ENCODE data around the gene HDGFL2. TPM values are rescaled to one million over a fixed set of nuclear protein-coding genes. Genes with fewer than 3 reads are reported as not detected.

HDGFL2 gene
- total and polyA plus RNA-seq, 2 donors from 2014 or later, result 37.8 to 38.8 TPM

DNA sequence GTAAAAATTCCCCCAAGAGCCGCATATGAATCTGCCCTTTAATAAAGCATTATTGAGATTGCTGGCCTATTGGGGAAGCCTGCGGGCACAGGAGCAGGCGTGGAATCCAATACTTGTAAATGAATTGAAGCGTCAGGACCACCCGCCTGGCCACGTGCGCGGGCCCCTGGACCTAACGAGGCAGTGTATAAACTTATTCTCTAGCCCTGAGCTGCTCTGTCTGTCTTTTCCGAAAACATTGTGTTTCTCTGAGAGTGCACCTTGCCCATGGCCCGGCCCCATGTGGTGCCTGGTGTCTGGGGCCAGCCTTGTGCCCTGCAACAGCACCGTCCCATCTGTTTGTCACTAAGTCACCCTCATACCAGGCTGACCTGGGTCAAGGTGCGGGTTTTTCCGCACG, 28.9 kb upstream of the HDGFL2 start:
- Histone ChIP-seq H3K27ac (ENCODE audit: low read depth in 2 of 2, low read length in 2 of 2) (no peak overlapping the region), H3K36me3 (ENCODE audit: control insufficient read depth in 2 of 3, insufficient read depth in 3 of 3, low read length in 3 of 3) (peaks cover 0 to 25% (median 4%) of the 10 kb centered on the region in 3 donors), H3K4me1 (ENCODE audit: control insufficient read depth in 2 of 3, insufficient read depth in 2 of 3, low read depth in 1 of 3, low read length in 3 of 3) (no peaks in the 10 kb centered on the region), H3K9ac (ENCODE audit: low read length in 3 of 3) (no peak overlapping the region), H3K27me3 (ENCODE audit: control insufficient read depth, insufficient read depth, low read length) (no peaks in the 10 kb centered on the region), H3K4me3 (ENCODE audit: low read length in 3 of 3) (no peak overlapping the region), H3K9me3 (ENCODE audit: control insufficient read depth in 2 of 3, insufficient read depth in 1 of 3, low read length in 3 of 3) (no peaks in the 10 kb centered on the region)
- FAIRE-seq (no peak), DNase-seq (no peak)
- TF ChIP-seq, protein P1, sequence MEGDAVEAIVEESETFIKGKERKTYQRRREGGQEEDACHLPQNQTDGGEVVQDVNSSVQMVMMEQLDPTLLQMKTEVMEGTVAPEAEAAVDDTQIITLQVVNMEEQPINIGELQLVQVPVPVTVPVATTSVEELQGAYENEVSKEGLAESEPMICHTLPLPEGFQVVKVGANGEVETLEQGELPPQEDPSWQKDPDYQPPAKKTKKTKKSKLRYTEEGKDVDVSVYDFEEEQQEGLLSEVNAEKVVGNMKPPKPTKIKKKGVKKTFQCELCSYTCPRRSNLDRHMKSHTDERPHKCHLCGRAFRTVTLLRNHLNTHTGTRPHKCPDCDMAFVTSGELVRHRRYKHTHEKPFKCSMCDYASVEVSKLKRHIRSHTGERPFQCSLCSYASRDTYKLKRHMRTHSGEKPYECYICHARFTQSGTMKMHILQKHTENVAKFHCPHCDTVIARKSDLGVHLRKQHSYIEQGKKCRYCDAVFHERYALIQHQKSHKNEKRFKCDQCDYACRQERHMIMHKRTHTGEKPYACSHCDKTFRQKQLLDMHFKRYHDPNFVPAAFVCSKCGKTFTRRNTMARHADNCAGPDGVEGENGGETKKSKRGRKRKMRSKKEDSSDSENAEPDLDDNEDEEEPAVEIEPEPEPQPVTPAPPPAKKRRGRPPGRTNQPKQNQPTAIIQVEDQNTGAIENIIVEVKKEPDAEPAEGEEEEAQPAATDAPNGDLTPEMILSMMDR (IDR thresholded peaks at IDR 0.05; ENCODE audit: borderline replicate concordance, extremely low read depth, insufficient read depth), result no peak
- intact Hi-C loops (cut with DNase I), result no loop called here

DNA sequence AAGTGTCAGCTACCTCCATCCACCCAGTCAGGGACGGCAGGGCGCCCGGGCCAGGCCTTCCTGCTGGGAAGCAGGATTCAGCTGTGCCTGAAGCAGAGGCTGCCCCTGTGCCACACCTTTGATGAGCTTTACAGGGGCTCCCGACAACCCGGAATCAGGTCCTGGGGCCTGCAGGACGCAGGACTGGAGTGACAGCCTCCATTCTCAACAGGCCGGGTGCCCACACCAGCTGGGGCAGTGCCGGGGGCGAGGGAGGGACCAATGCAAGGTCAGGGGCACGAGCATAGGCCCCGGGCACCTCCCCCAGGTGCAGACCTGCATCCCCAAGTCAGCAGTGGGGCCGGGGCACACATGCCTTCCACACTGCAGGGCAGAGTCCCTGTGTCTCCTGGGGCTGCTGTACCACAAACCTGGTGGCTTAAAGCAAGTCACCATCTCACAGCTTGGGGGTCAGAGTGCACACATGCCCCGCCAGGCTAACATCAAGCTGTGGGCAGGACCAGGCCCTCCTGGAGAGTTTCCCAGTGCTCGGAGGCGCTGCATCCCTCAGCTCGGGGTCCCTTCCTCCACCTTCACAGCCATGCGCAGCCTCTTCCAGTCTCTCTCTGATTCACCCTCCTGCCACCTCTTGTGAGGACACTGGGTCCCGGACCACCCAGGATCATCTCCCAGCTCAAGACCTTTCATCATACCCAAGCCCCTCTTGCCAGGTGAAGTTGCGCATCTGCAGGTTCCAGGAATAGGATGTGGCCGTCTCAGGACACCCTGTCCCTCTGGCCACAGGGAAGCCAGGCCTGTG, 27.9 kb upstream of the HDGFL2 start:
- Histone ChIP-seq H3K4me1 (ENCODE audit: control insufficient read depth in 2 of 3, insufficient read depth in 2 of 3, low read depth in 1 of 3, low read length in 3 of 3) (no peaks in the 10 kb centered on the region), H3K9me3 (ENCODE audit: control insufficient read depth in 2 of 3, insufficient read depth in 1 of 3, low read length in 3 of 3) (no peaks in the 10 kb centered on the region), H3K4me3 (ENCODE audit: low read length in 3 of 3) (no peak overlapping the region), H3K36me3 (ENCODE audit: control insufficient read depth in 2 of 3, insufficient read depth in 3 of 3, low read length in 3 of 3) (peaks cover 0 to 34% (median 8%) of the 10 kb centered on the region in 3 donors), H3K27ac (ENCODE audit: low read depth in 2 of 2, low read length in 2 of 2) (no peak overlapping the region), H3K9ac (ENCODE audit: low read length in 3 of 3) (no peak overlapping the region), H3K27me3 (ENCODE audit: control insufficient read depth, insufficient read depth, low read length) (no peaks in the 10 kb centered on the region)
- TF ChIP-seq, protein P1 (IDR thresholded peaks at IDR 0.05; ENCODE audit: borderline replicate concordance, extremely low read depth, insufficient read depth), result no peak
- DNase-seq (no peak), FAIRE-seq (no peak)
- intact Hi-C loops (cut with DNase I), result no loop called here

DNA sequence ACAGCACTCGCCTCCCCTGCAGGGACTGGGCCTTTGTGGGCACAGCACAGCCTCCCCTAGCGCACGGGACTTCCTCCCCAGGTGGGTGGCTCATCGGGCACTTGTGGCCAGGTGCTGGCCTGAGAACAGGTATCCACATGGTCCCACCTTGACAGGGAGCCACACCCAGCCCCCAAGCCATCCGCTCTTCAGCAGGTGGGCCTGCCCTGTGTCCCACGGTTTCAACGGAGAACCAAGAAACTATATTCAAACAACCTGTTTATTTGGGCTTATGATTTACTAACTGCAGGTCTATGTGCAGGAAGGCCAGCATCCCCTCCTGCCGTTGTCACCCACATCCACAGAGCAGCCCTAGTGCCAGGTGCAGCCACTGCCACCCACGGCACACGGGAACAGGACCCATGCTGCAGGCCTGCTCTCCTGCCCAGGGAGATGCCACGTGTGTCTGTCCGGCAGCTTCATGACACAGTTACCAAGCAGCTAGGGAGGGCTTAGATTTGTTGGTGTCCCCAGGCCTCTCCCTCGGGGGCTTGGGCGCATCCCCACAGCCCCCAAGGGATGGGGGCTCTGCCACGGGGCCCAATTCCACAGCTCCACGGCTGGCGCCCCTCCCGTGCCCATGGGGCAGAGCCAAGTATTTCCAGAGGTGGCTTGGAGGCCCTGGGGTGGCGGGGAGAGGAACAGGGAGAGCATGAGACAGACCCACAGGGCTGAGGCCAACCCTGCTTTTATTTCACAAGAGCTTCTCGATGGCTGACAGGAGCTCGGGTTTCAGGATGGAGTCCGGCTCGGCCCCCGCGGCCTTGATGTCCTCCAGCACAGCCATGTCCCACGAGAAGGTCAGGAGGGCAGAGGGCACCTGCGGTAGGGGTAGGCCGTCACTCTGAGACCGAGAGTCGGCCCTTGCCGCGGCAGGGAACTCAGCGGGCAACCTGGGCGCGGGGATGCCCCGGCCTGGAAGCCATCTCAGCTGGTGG, 27.0 kb upstream of the HDGFL2 start:
- FAIRE-seq (no peak), DNase-seq (peak in 4 of 5 donors; percentile 57 to 69 (median 62))
- H3K27me3 ChIP-seq (ENCODE audit: control insufficient read depth, insufficient read depth, low read length), result no peaks in the 10 kb centered on the region
- H3K9me3 ChIP-seq (ENCODE audit: control insufficient read depth in 2 of 3, insufficient read depth in 1 of 3, low read length in 3 of 3), result no peaks in the 10 kb centered on the region
- intact Hi-C loops (cut with DNase I), result no loop called here
- H3K36me3 ChIP-seq (ENCODE audit: control insufficient read depth in 2 of 3, insufficient read depth in 3 of 3, low read length in 3 of 3), result peaks cover 0 to 40% (median 12%) of the 10 kb centered on the region in 3 donors
- H3K27ac ChIP-seq (ENCODE audit: low read depth in 2 of 2, low read length in 2 of 2), result no peak overlapping the region
- no peak overlapping the region for H3K9ac ChIP-seq (ENCODE audit: low read length in 3 of 3)
- H3K4me3 ChIP-seq (ENCODE audit: low read length in 3 of 3), result no peak overlapping the region
- H3K4me1 ChIP-seq (ENCODE audit: control insufficient read depth in 2 of 3, insufficient read depth in 2 of 3, low read depth in 1 of 3, low read length in 3 of 3), result no peaks in the 10 kb centered on the region
- TF ChIP-seq, protein P1 (IDR thresholded peaks at IDR 0.05; ENCODE audit: borderline replicate concordance, extremely low read depth, insufficient read depth), result no peak
